H1 (cell line): ENCODE measurements around the gene BAG1. TPM values are rescaled to one million over a fixed set of nuclear protein-coding genes. Genes with fewer than 3 reads are reported as not detected.

ENCODE experiments used
- CTCF ChIA-PET: fragments of 300-600 bp; sonication (Branson Sonifier 250); formaldehyde crosslinking; loops from one replicate; lab custom pipeline; 2021; ENCODE audit not compliant: partially characterized antibody; lab: Charles Lee
- POLR2A ChIA-PET: fragments of 300-600 bp; sonication (Branson Sonifier 250); formaldehyde crosslinking; loops from one replicate; lab custom pipeline; 2021; ENCODE audit warnings: inconsistent platforms; ENCODE audit not compliant: partially characterized antibody; lab: Charles Lee
- DNase-seq, 2 experiments: peaks; one replicate each; pipeline versions ENCODE4 v3.0.0 to v3.0.0-alpha.2; 2010 to 2022; ENCODE audit warnings: low spot score in 2 of 2, low read depth in 1 of 2, mixed read lengths in 1 of 2
- FAIRE-seq: peaks from 2 replicates; lab custom pipeline; 2011; peaks lifted over from hg19 to GRCh38; lab: Jason Lieb, UNC
- H2AFZ ChIP-seq: 2 replicates; pipeline ENCODE4 v1.8.1; 2012; ENCODE audit warnings: low read length, inconsistent platforms
- H2AK5ac ChIP-seq: 2 replicates; pipeline ENCODE4 v1.6.1; 2013; ENCODE audit warnings: low read depth, low read length
- H2BK120ac ChIP-seq: replicated peaks from 2 replicates; pipeline ENCODE3; 2013; ENCODE audit warnings: low read depth, low read length, inconsistent platforms
- H2BK12ac ChIP-seq: 2 replicates; pipeline ENCODE4 v1.6.1; 2013; ENCODE audit warnings: low read depth, low read length
- H2BK15ac ChIP-seq: 2 replicates; pipeline ENCODE4 v1.6.1; 2013; ENCODE audit warnings: low read length
- H2BK20ac ChIP-seq: 2 replicates; pipeline ENCODE4 v1.6.1; 2013; ENCODE audit warnings: low read length
- H2BK5ac ChIP-seq: 2 replicates; pipeline ENCODE4 v1.6.1; 2013; ENCODE audit warnings: low read depth, low read length
- H3K14ac ChIP-seq: 2 replicates; pipeline ENCODE4 v1.6.1; 2013; ENCODE audit warnings: inconsistent platforms; ENCODE audit not compliant: insufficient read length
- H3K18ac ChIP-seq: 2 replicates; pipeline ENCODE4 v1.6.1; 2013; ENCODE audit warnings: low read length; ENCODE audit errors: extremely low read depth
- H3K23ac ChIP-seq: 2 replicates; pipeline ENCODE4 v1.6.1; 2013; ENCODE audit warnings: inconsistent platforms; ENCODE audit not compliant: insufficient read length
- H3K23me2 ChIP-seq: 2 replicates; pipeline ENCODE4 v1.6.1; 2013; ENCODE audit warnings: low read depth, low read length
- H3K27ac ChIP-seq: 2 replicates; pipeline ENCODE4 v1.6.1; 2011; ENCODE audit warnings: low read depth, low read length, inconsistent platforms
- H3K27me3 ChIP-seq, 4 experiments: replicated peaks in 1 of 4; 1 replicate in 1 of 4; 2 replicates in 3 of 4; pipeline versions ENCODE4 v1.6.1 to v1.8.1; 2011 to 2013; ENCODE audit warnings: low read length in 3 of 4, mild to moderate bottlenecking in 3 of 4, inconsistent platforms in 2 of 4, mixed read lengths in 2 of 4, moderate library complexity in 1 of 4; ENCODE audit not compliant: control insufficient read depth in 3 of 4, insufficient read depth in 3 of 4; ENCODE audit errors: extremely low read depth in 1 of 4
- H3K36me3 ChIP-seq, 4 experiments: 2 replicates each; pipeline versions ENCODE4 v1.6.1 to v1.8.1; 2011 to 2013; ENCODE audit warnings: mild to moderate bottlenecking in 4 of 4, low read length in 3 of 4, moderate library complexity in 2 of 4, control low read depth in 1 of 4, inconsistent platforms in 1 of 4; ENCODE audit not compliant: insufficient read depth in 4 of 4, control insufficient read depth in 2 of 4
- H3K4ac ChIP-seq: replicated peaks from 2 replicates; pipeline ENCODE3; 2013; ENCODE audit warnings: low read length, low read depth, mixed read lengths, inconsistent platforms; ENCODE audit not compliant: insufficient read length
- H3K4me1 ChIP-seq, 4 experiments: replicated peaks in 1 of 4; 1 replicate in 1 of 4; 2 replicates in 3 of 4; pipeline versions ENCODE4 v1.6.1 to v1.8.1; 2011 to 2013; ENCODE audit warnings: low read length in 3 of 4, inconsistent platforms in 2 of 4, mixed read lengths in 1 of 4; ENCODE audit not compliant: insufficient read depth in 4 of 4, control insufficient read depth in 3 of 4
- H3K4me2 ChIP-seq, 2 experiments: 2 replicates each; pipeline versions ENCODE4 v1.6.1 to v1.8.1; 2011 to 2013; ENCODE audit warnings: low read depth in 2 of 2, low read length in 2 of 2, control low read depth in 1 of 2, inconsistent platforms in 1 of 2, mild to moderate bottlenecking in 1 of 2; ENCODE audit not compliant: insufficient read depth in 1 of 2
- H3K4me3 ChIP-seq, 4 experiments: fragments of 200-600, 300-600 bp in 1 of 4; sonication (generic), shearing (Covaris generic), sonication (Bioruptor Twin) in 1 of 4; 2 replicates each; pipeline versions ENCODE4 v1.5.1 to v1.8.1; 2011 to 2016; ENCODE audit warnings: low read length in 4 of 4, low read depth in 3 of 4, control low read depth in 2 of 4, inconsistent platforms in 2 of 4, mild to moderate bottlenecking in 2 of 4, mixed read lengths in 1 of 4, moderate library complexity in 1 of 4; ENCODE audit not compliant: insufficient read depth in 2 of 4; ENCODE audit errors: extremely low read depth in 1 of 4
- H3K56ac ChIP-seq: replicated peaks from 2 replicates; pipeline ENCODE3; 2013; ENCODE audit warnings: low read depth, mild to moderate bottlenecking, mixed read lengths, low read length, inconsistent platforms; ENCODE audit not compliant: insufficient read length
- H3K79me1 ChIP-seq: 2 replicates; pipeline ENCODE4 v1.6.1; 2013; ENCODE audit warnings: low read depth, low read length, control low read depth
- H3K79me2 ChIP-seq, 2 experiments: 2 replicates each; pipeline versions ENCODE4 v1.6.1 to v1.8.1; 2012 to 2013; ENCODE audit warnings: low read length in 2 of 2, mild to moderate bottlenecking in 2 of 2, inconsistent platforms in 1 of 2; ENCODE audit not compliant: insufficient read depth in 2 of 2, control insufficient read depth in 1 of 2
- H3K9ac ChIP-seq, 4 experiments: replicated peaks in 1 of 4; 1 replicate in 1 of 4; 2 replicates in 3 of 4; pipeline versions ENCODE4 v1.6.1 to v1.8.1; 2011 to 2013; ENCODE audit warnings: low read depth in 3 of 4, low read length in 3 of 4, control low read depth in 2 of 4, mild to moderate bottlenecking in 2 of 4, moderate library complexity in 2 of 4, inconsistent platforms in 1 of 4; ENCODE audit errors: extremely low read depth in 1 of 4
- H3K9me3 ChIP-seq, 2 experiments: 2 replicates each; pipeline versions ENCODE4 v1.6.1 to v1.8.1; 2012 to 2013; ENCODE audit warnings: mild to moderate bottlenecking in 2 of 2, moderate library complexity in 2 of 2, control low read depth in 1 of 2, inconsistent platforms in 1 of 2, low read depth in 1 of 2, low read length in 1 of 2, mixed read lengths in 1 of 2; ENCODE audit not compliant: insufficient read depth in 2 of 2
- H4K20me1 ChIP-seq, 2 experiments: replicated peaks in 1 of 2; 2 replicates each; pipeline versions ENCODE3 to v1.8.1; 2011 to 2013; ENCODE audit warnings: inconsistent platforms in 2 of 2, low read length in 2 of 2, mild to moderate bottlenecking in 1 of 2; ENCODE audit not compliant: insufficient read depth in 2 of 2, control insufficient read depth in 1 of 2
- H4K5ac ChIP-seq: 2 replicates; pipeline ENCODE4 v1.6.1; 2013; ENCODE audit warnings: low read length, low read depth, mixed read lengths, inconsistent platforms; ENCODE audit not compliant: insufficient read length
- H4K8ac ChIP-seq: 2 replicates; pipeline ENCODE4 v1.8.0; 2013; ENCODE audit warnings: mild to moderate bottlenecking, moderate library complexity, low read length, inconsistent platforms; ENCODE audit not compliant: insufficient read depth; ENCODE audit errors: extremely low read depth
- H4K91ac ChIP-seq: replicated peaks from 2 replicates; pipeline ENCODE3; 2013; ENCODE audit warnings: low read length, mixed read lengths, inconsistent platforms; ENCODE audit not compliant: insufficient read length
- CBX5 ChIP-seq: fragments of 300-800, 300-1000 bp; sonication (generic); IDR thresholded peaks from 2 replicates; pipeline ENCODE4 v1.7.1; 2016; ENCODE audit warnings: antibody characterized with exemption, low read length, low read depth
- CBX8 ChIP-seq: fragments of 300-800, 300-1000 bp; sonication (generic); IDR thresholded peaks from 2 replicates; pipeline ENCODE4 v1.7.1; 2016; ENCODE audit warnings: low read depth, low read length, borderline replicate concordance
- CEBPB ChIP-seq: IDR thresholded peaks from 2 replicates; pipeline ENCODE4 v1.6.1; 2012; ENCODE audit warnings: low read depth, low read length
- EP300 ChIP-seq, 2 experiments: IDR thresholded peaks; 1 replicate in 1 of 2; 2 replicates in 1 of 2; pipeline ENCODE4 v1.6.1; 2011 to 2012; ENCODE audit warnings: low read depth in 2 of 2, low read length in 2 of 2, mild to moderate bottlenecking in 2 of 2, borderline replicate concordance in 1 of 2, inconsistent platforms in 1 of 2, moderate library complexity in 1 of 2
- FOSL1 ChIP-seq: IDR thresholded peaks from 2 replicates; pipeline ENCODE4 v1.6.1; 2011; ENCODE audit warnings: mild to moderate bottlenecking, low read depth, low read length, moderate library complexity; ENCODE audit not compliant: insufficient read depth
- GTF2F1 ChIP-seq: IDR thresholded peaks from 2 replicates; pipeline ENCODE4 v1.6.1; 2012; ENCODE audit warnings: low read depth, low read length, improper control_type of control experiment, borderline replicate concordance
- HDAC2 ChIP-seq, 2 experiments: fragments of 300-600 bp in 1 of 2; sonication (generic) in 1 of 2; IDR thresholded peaks; 2 replicates each; pipeline ENCODE4 v1.6.1; 2011 to 2012; ENCODE audit warnings: low read depth in 2 of 2, low read length in 2 of 2, mild to moderate bottlenecking in 2 of 2, moderate library complexity in 2 of 2, borderline replicate concordance in 1 of 2, inconsistent platforms in 1 of 2
- JUN ChIP-seq: IDR thresholded peaks from 2 replicates; pipeline ENCODE4 v1.6.1; 2011; ENCODE audit warnings: low read depth, mild to moderate bottlenecking, improper control_type of control experiment, low read length
- KDM1A ChIP-seq: fragments of 200-600, 300-600 bp; sonication (generic); IDR thresholded peaks from 2 replicates; pipeline ENCODE4 v1.7.1; 2016; ENCODE audit warnings: mild to moderate bottlenecking, low read length, borderline replicate concordance
- MAFK ChIP-seq: IDR thresholded peaks from 2 replicates; pipeline ENCODE4 v1.6.1; 2012; ENCODE audit warnings: low read depth, mild to moderate bottlenecking, improper control_type of control experiment, low read length
- POLR2A ChIP-seq, 2 experiments: IDR thresholded peaks; 1 replicate in 1 of 2; 2 replicates in 1 of 2; pipeline ENCODE4 v1.6.1; 2011; ENCODE audit warnings: low read depth in 2 of 2, low read length in 2 of 2, mild to moderate bottlenecking in 2 of 2; ENCODE audit errors: control extremely low read depth in 1 of 2
- SUZ12 ChIP-seq: fragments of 200-600 bp; sonication (generic); IDR thresholded peaks from 2 replicates; pipeline ENCODE4 v1.6.1; 2012; ENCODE audit warnings: mild to moderate bottlenecking, inconsistent platforms, low read length, moderate library complexity, mixed read lengths
- TAF1 ChIP-seq: IDR thresholded peaks from 2 replicates; pipeline ENCODE4 v1.6.1; 2011; ENCODE audit warnings: mild to moderate bottlenecking, low read depth, low read length
- TAF7 ChIP-seq: optimal IDR thresholded peaks from 2 replicates; pipeline ENCODE3; 2011; ENCODE audit warnings: low read depth, mild to moderate bottlenecking, inconsistent platforms, low read length, moderate library complexity, borderline replicate concordance
- WGBS, 2 experiments: shearing (Covaris generic) in 1 of 2; methylation state at CpG; one replicate each; pipeline versions ENCODE4 v1.1.6 to v1.1.7; 2013 to 2015; ENCODE audit warnings: low lambda C conversion rate in 2 of 2, mixed read lengths in 2 of 2, inconsistent platforms in 1 of 2, low coverage in 1 of 2, missing lambda C conversion rate in 1 of 2; ENCODE audit not compliant: insufficient replicate concordance in 2 of 2, insufficient coverage in 1 of 2, insufficient read length in 1 of 2; ENCODE audit errors: extremely low coverage in 1 of 2, missing lambda C conversion rate in 1 of 2; 5-methylcytosine and 5-hydroxymethylcytosine counted together
- polyA plus RNA-seq, 7 experiments: library from polyadenylated mRNA; depleted of rRNA in 3 of 7; stranded (reverse) in 5 of 7; unstranded in 2 of 7; fragments of >200 nt in 5 of 7; fragments of 200-250 nt in 2 of 7; gene quantifications; 1 replicate in 5 of 7; 2 replicates in 1 of 7; 4 replicates in 1 of 7; pipeline versions ENCODE4 v1.2.1 to v1.2.3, GENCODE V29; 2011 to 2013; ENCODE audit warnings: missing spikeins in 2 of 7, mixed read lengths in 2 of 7
- total RNA-seq: library from RNA; stranded (reverse); fragmentation: NEBNext Ultra II Directional; extraction: Animal tissue kit (Norgen Biotek cat#: 25700); gene quantifications from 2 replicates; pipeline ENCODE4 v1.2.1, GENCODE V29; 2021

BAG1 gene
- total and polyA plus RNA-seq, 2 of the 8 experiments (the other 6 are each of a cell fraction or from before 2014, with no cell fraction given) = 14.7 to 59.8 TPM

- Histone ChIP-seq H3K36me3 (no peaks in the 10 kb centered on the region), H2BK20ac (no peak overlapping the region), H3K4me1 (no peaks in the 10 kb centered on the region; a peak in 1 of 7 replicates), H2BK15ac (no peak overlapping the region), H3K9ac (no peak overlapping the region), H3K9me3 (no peaks in the 10 kb centered on the region), H4K91ac (no peak overlapping the region), H3K56ac (no peak overlapping the region), H4K8ac (no peak overlapping the region), H3K4me3 (no peak overlapping the region), H3K27ac (no peak overlapping the region), H3K18ac (no peak overlapping the region), H3K14ac (no peak overlapping the region), H3K23me2 (no peaks in the 10 kb centered on the region), H3K4ac (no peak overlapping the region), H3K4me2 (no peak overlapping the region), H4K5ac (no peak overlapping the region), H2AFZ (no peak overlapping the region; the same call in 1 of the 2 replicates), H3K79me1 (no peaks in the 10 kb centered on the region), H3K23ac (no peak overlapping the region), H3K79me2 (no peaks in the 10 kb centered on the region), H3K27me3 (no peaks in the 10 kb centered on the region; a peak in 1 of 7 replicates), H2AK5ac (no peak overlapping the region), H4K20me1 (no peaks in the 10 kb centered on the region), H2BK120ac (no peak overlapping the region), H2BK12ac (no peak overlapping the region), H2BK5ac (no peak overlapping the region)
- CTCF ChIA-PET = interaction anchor here (1.0 to 1.2 kb wide), 3 partner anchors 10 to 139 kb away, joined by 3 read pairs; no protein-coding TSS in a partner anchor
- 92% methylated on average over 3 of the region's 3 CpGs; no CpG with 5 or more reads in 1 of the 2 experiments for WGBS, 2 experiments
- no peak for FAIRE-seq
- no peak for DNase-seq
- POLR2A ChIA-PET = no interaction called here
- no peak for TF ChIP-seq POLR2A (IDR thresholded peaks at IDR 0.05; ENCODE audit: control extremely low read depth in 1 of 2, low read depth in 2 of 2, low read length in 2 of 2)
- TF ChIP-seq JUN = no peak
- TF ChIP-seq EP300 (IDR thresholded peaks at IDR 0.05; ENCODE audit: borderline replicate concordance in 1 of 2, low read depth in 2 of 2, low read length in 2 of 2) = no peak
- no peak for TF ChIP-seq TAF7
- TF ChIP-seq CEBPB = no peak
- TF ChIP-seq CBX8 = no peak
- TF ChIP-seq GTF2F1 = no peak
- TF ChIP-seq SUZ12 = no peak
- no peak for TF ChIP-seq FOSL1
- TF ChIP-seq CBX5 = no peak
- no peak for TF ChIP-seq HDAC2 (IDR thresholded peaks at IDR 0.05; ENCODE audit: borderline replicate concordance in 1 of 2, low read depth in 2 of 2, low read length in 2 of 2)
- TF ChIP-seq KDM1A = no peak
- TF ChIP-seq MAFK = no peak
- no peak for TF ChIP-seq TAF1
These were observed 42.5 kb downstream of the BAG1 start for GRCh38 chr9:33222031-33222430.
